GM21825 (cell line): Measurements from ENCODE around the gene DST.

ENCODE experiments used
- ATAC-seq: cut with Tn5 transposase; IDR thresholded peaks from one replicate; pipeline ENCODE4 v1.9.1; 2021; ENCODE audit warnings: mild to moderate bottlenecking, moderate library complexity; ENCODE audit not compliant: unreplicated experiment

The DST gene

GRCh38 chr6:56444855-56445254 lies 197.8 kb downstream of the DST start:
- no peak for ATAC-seq

- no peak for ATAC-seq
Observed at GRCh38 chr6:56440551-56440981, 202.1 kb downstream of the DST start.

DNA sequence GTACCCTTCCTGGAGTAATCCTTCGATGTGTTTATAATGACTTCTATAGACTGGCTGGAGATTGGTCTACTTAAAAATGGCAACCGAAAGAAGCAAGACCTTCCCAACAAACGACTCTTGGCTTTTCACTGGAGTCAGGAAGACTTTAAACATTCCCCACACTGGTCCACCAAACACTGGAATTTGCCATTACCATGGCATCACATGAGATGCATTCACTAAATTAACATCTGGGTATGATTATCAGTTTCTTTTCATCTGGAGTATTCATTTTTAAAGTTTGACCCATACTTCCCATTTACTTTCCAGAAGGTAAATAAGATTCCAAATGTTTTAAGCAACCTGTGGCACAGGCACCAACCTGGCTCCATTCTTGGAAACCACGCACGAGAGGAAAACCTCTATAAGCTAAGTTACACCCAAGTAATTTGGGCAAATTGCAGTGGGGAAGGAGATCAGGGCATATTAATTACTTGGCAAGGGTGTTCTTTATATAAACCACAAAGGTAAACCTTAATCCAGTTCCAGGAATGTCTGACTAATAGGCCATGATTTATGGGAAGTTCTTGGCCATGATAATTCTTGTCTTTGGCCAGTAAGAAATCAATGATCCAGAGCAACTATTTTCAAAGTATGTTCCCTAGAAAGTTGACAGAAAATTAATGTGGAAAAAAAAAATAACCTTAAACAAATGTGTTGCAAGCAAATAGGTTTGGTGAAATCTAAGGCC lies 205.4 kb downstream of the DST start:
- no peak for ATAC-seq

DNA sequence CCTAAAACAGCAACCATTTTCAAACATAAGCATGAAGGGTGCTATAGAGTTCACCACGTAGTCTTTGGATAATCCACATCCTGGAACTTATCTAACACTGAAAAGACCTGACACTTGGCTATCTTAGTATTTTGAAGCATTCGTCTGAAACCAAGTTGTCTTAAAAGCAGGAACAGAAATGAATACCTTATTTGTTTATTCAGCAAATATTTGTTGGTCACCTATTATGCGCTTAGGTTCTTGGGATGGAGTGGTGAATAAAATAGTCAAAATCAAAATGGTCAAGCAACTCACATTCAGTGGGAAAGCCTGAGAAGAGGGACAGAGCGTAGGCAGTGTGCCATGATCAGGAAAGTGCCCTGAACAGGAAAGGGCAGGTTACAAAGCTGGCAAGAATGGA lies 206.9 kb downstream of the DST start:
- ATAC-seq = no peak

DNA sequence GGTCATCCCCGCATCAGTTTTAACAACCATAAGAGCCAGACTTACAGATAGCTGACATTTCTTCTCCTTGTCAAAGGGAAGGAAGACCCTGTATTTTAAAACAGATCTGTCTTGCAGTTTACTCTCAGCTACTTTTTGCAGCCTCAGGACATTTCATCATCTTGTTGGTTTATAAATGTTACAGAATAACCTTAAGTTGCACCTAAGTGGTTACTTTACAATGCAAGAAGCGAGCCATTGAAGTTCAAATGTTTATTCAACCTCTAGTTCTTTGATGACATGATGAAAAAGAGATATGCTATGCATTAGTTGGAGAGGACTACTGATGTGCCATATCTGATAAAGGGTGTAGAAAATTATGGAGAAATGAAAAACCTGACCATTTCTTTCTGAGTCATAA lies 207.4 kb downstream of the DST start:
- no peak for ATAC-seq

GRCh38 chr6:56434606-56435005 lies 208.1 kb downstream of the DST start:
- ATAC-seq = no peak

GRCh38 chr6:56433119-56433518 lies 209.6 kb downstream of the DST start:
- ATAC-seq = no peak

- ATAC-seq = no peak
Observed at GRCh38 chr6:56432194-56432593, 210.5 kb downstream of the DST start.

DNA sequence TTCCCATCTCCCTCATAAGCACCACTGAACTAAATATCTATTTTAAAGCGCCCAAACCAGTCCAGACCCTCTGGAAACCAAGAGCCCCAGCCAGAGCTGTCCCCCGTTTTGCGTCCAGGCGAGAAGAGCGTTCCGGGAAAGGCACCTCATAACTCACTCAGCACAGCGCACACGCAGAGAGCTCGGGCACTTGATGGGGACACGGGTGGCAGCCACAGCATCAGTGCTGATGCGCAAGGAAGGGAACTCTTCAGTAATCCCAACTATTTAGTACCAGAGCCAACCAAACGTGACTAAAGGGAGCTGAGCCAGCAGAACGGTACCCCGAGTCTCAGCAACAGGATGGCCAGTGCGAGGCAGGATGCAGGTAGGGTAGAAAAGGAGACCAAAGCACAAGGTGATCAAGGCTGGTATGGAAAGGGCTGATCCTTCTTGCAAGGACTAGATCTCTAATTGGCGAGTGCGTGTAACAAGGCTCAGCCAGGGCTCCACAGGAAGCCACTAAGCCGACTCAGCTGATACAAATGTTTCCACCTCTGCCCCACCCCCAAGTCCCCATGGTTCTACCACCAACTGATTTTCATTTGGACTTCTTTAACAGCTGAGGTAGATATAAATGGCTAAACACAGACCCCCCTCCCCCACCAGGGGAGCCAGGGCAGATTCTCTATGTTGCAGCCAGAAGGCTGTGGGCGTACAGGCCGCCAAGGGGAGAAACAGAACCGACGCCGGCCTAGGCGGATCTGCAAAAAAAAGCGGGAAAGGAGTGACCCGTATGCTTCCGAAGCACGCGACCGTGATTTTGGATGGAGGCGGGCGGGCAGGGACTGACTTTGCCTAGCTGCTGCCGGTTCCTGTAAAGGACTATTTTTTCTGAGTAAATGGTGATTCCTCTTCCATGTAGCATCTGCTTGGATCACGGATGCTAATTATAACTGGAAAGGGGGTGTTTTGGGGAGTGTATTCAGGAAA lies 211.8 kb downstream of the DST start:
- no peak for ATAC-seq

- no peak for ATAC-seq
Observed at GRCh38 chr6:56424542-56425083, 218.1 kb downstream of the DST start.

- no peak for ATAC-seq
Observed at GRCh38 chr6:56424064-56424463, 218.6 kb downstream of the DST start.

DNA sequence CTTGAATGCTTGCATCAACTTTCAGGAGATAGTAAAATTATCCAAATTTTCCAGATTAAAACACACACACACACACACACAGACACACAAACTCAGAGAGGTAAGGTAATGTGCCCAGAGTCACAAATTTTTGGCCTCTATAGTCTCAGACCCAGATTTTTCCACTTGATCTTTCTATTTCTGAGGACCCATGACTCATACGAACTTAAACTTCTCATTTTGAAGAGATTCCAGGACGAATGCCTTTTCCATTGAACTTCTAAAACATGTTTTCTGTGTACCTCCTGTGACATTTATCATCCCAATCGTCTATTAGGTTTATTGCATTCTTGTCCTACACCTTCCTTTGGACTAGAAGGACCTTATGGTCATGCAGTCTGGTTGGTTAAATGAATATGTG lies 222.4 kb downstream of the DST start:
- no peak for ATAC-seq

DNA sequence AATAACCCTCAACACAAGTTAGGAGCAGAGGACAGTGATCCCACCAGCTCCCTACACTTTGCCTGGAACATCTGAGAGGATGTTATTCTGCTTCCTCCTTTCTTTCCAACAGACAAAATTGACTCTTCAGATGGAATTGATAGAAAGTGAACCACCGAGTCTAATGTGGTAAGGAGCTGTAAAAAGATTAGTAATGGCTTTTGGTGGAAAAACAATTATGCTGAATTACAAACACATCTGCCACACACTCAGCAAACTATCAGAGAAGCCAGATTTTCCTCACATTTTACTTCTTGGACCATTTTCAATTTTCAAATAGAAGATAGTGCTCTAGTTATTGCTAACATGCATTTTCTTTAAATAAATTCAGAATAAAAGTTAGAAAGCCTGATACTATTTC lies 223.5 kb downstream of the DST start:
- ATAC-seq = no peak

DNA sequence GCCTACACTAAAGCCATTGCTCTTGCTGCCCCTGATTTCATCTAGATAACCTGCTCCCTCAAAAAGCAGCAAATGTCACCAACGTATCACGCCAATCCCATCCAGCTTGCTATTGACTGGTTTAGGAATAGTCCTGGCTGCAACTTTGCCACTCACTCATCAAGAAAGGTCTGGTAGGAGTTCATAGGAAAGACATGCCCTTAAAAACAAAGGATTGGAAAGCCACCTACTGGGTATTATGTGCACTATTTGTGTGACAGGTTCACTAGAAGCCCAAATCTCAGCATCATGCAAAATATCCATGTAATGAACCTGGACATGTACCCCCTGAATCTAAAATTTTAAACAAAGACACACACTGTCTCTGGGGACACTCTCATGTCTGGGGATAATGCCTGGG lies 224.9 kb downstream of the DST start:
- no peak for ATAC-seq

GRCh38 chr6:56416247-56416646 lies 226.4 kb downstream of the DST start:
- ATAC-seq = no peak

GRCh38 chr6:56408976-56409375 lies 233.7 kb downstream of the DST start:
- ATAC-seq = no peak
